T-cell (primary cell): ENCODE data around the gene TM4SF20. TPM values are rescaled to one million over a fixed set of nuclear protein-coding genes. Genes with fewer than 3 reads are reported as not detected.
"Not testable (repeated sequence)": the region's sequence is repeated elsewhere in the genome, so short reads cannot be mapped to it uniquely, and the experiment has no call there.

Experiments used
- ATAC-seq, 4 experiments: fragments of 200-7000 bp in 3 of 4; fragments of 150-1000 bp in 1 of 4; cut with Tn5 transposase; replicated peaks in 1 of 4; 1 replicate in 3 of 4; 2 replicates in 1 of 4; pipeline ENCODE4 v1.10.0; 2021; ENCODE audit warnings: moderate library complexity in 3 of 4, mild to moderate bottlenecking in 2 of 4, moderate number of reproducible peaks in 1 of 4
- CTCF ChIA-PET, 2 donors: fragments of 300-600 bp; sonication (Branson Sonifier 250); formaldehyde crosslinking; loops; one replicate each; lab custom pipeline; 2022; ENCODE audit warnings: antibody characterized with exemption in 2 of 2; lab: Charles Lee
- POLR2A ChIA-PET, 2 donors: fragments of 300-600 bp; sonication (Branson Sonifier 250); formaldehyde crosslinking; loops; one replicate each; lab custom pipeline; 2022; ENCODE audit warnings: antibody characterized with exemption in 2 of 2; lab: Charles Lee
- DNase-seq, 35 experiments: peaks; one replicate each; pipeline versions ENCODE4 v3.0.0 to v3.0.0-alpha.2; 2013 to 2023
- H3K27ac ChIP-seq: one replicate; pipeline ENCODE4 v1.5.1; 2013; ENCODE audit warnings: low read length
- H3K27me3 ChIP-seq, 2 experiments: replicated peaks in 1 of 2; 1 replicate in 1 of 2; 2 replicates in 1 of 2; pipeline versions ENCODE4 v1.6.1 to v1.7.0; 2013; ENCODE audit warnings: low read length in 1 of 2, mixed read lengths in 1 of 2; ENCODE audit not compliant: control insufficient read depth in 2 of 2, insufficient read depth in 2 of 2; ENCODE audit errors: extremely low read depth in 1 of 2
- H3K36me3 ChIP-seq, 2 donors: 1 replicate in 1 of 2; 2 replicates in 1 of 2; pipeline versions ENCODE4 v1.6.1 to v1.7.0; 2013; ENCODE audit warnings: low read length in 1 of 2; ENCODE audit not compliant: control insufficient read depth in 2 of 2, insufficient read depth in 1 of 2; ENCODE audit errors: extremely low read depth in 1 of 2
- H3K4me1 ChIP-seq, 2 experiments: 1 replicate in 1 of 2; 2 replicates in 1 of 2; pipeline versions ENCODE4 v1.6.1 to v1.7.0; 2013; ENCODE audit warnings: low read length in 2 of 2, mixed read lengths in 1 of 2; ENCODE audit not compliant: insufficient read depth in 2 of 2, control insufficient read depth in 1 of 2; ENCODE audit errors: extremely low read depth in 1 of 2
- H3K4me3 ChIP-seq, 2 donors: 1 replicate in 1 of 2; 2 replicates in 1 of 2; pipeline versions ENCODE4 v1.5.1 to v1.7.0; 2013; ENCODE audit warnings: mild to moderate bottlenecking in 2 of 2, low read length in 1 of 2, moderate library complexity in 1 of 2; ENCODE audit not compliant: control insufficient read depth in 1 of 2; ENCODE audit errors: extremely low read depth in 1 of 2
- H3K9me3 ChIP-seq: 2 replicates; pipeline ENCODE4 v1.7.0; 2013
- H3K27ac Mint-ChIP-seq, 2 donors: one replicate each; pipeline ENCODE4 v1.8.0; 2020 to 2021; ENCODE audit warnings: mild to moderate bottlenecking in 2 of 2, mixed read lengths in 2 of 2
- H3K27me3 Mint-ChIP-seq, 2 donors: one replicate each; pipeline ENCODE4 v1.8.0; 2021 to 2022; ENCODE audit warnings: mixed read lengths in 2 of 2
- H3K36me3 Mint-ChIP-seq: one replicate; pipeline ENCODE4 v1.8.0; 2021; ENCODE audit warnings: mixed read lengths
- H3K4me1 Mint-ChIP-seq, 3 donors: one replicate each; pipeline ENCODE4 v1.8.0; 2020 to 2022; ENCODE audit warnings: mixed read lengths in 3 of 3, mild to moderate bottlenecking in 1 of 3
- H3K4me3 Mint-ChIP-seq, 3 donors: one replicate each; pipeline ENCODE4 v1.8.0; 2020 to 2022; ENCODE audit warnings: mild to moderate bottlenecking in 3 of 3, mixed read lengths in 3 of 3, moderate library complexity in 3 of 3
- H3K9me3 Mint-ChIP-seq, 3 donors: one replicate each; pipeline ENCODE4 v1.8.0; 2020 to 2022; ENCODE audit warnings: mixed read lengths in 3 of 3
- WGBS: methylation state at CpG from one replicate; pipeline ENCODE4 v1.1.5; 2013; ENCODE audit warnings: missing lambda C conversion rate; ENCODE audit not compliant: insufficient coverage; 5-methylcytosine and 5-hydroxymethylcytosine counted together
- total RNA-seq, 35 experiments: library from RNA in 6 of 35; stranded (reverse) in 6 of 35; fragments of 120-200 nt in 1 of 35; gene quantifications; one replicate each; pipeline versions ENCODE4 v1.2.1 to v1.2.4 and lab custom pipeline; 2013 to 2026

The TM4SF20 gene
- total RNA-seq, 5 donors from 2014 or later (not counting 1 experiment from before 2014, with no cell fraction given) = not detected

DNA sequence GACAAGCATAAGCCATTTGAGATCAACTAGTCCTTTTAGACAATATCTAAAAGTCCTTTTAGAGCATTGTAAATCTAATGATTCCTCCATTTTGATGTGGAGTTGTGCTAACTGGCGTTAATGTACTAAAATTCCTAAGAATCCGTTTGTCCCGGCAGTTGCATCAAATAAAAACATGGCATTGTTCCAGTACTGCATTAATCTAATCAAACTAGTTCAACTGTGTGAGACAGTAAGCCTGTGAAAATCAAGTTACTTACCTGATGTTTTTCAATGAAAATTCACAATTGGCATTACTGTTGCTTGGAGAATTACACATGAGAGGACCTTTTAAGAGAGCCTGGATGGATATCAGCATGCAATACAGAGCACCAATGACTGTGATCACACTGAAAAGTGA, 13.3 kb downstream of the TM4SF20 start:
- peaks cover 3% of the 10 kb centered on the region for H3K36me3 Mint-ChIP-seq
- ChIA-PET CTCF (interaction anchor here in 1 of 2 donors (0.5 kb wide), 1 partner anchor 526 kb away, joined by 3 read pairs; no protein-coding TSS in a partner anchor), POLR2A (no interaction called here)
- no peak overlapping the region for H3K27ac Mint-ChIP-seq
- Histone ChIP-seq H3K4me3 (no peak overlapping the region), H3K9me3 (no peaks in the 10 kb centered on the region), H3K36me3 (peaks cover 0 to 1% of the 10 kb centered on the region in 2 donors), H3K27me3 (no peaks in the 10 kb centered on the region), H3K27ac (no peak overlapping the region), H3K4me1 (no peaks in the 10 kb centered on the region)
- WGBS = no CpG with 5 or more reads among the region's 3 CpGs
- no peaks in the 10 kb centered on the region for H3K9me3 Mint-ChIP-seq
- peaks cover 0 to 4% (median 0%) of the 10 kb centered on the region in 3 donors for H3K4me1 Mint-ChIP-seq
- no peak overlapping the region for H3K4me3 Mint-ChIP-seq
- ATAC-seq (no peak), DNase-seq (no peak)
- H3K27me3 Mint-ChIP-seq = no peaks in the 10 kb centered on the region

DNA sequence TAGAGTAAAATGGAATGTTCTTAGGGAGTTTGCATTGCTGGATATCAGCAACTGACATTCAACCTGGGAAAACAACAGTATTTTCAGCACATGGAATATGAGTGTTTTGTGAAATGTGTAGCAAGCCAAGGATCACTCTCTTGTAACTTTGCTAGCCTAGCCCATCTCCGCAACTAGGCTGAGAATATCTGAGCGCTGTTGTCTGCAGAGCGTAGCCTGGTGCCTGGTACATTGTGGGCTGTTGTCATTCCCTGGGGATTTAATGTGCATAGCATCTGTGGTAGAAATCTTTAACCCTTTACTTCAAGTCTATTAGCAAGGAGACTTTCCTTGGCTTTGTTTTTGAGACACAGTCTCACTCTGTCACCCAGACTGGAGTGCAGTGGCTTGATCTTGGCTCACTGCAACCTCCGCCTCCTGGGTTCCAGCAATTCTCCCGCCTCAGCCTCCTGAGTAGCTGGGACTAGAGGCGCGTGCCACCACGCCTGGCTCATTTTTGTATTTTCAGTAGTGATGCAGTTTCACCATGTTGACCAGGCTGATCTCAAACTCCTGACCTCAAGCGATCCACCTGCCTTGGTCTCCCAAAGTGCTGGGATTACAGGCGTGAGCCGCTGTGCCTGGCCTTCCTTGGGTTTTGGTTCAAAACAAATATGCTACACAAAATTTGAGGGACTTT, 14.4 kb downstream of the TM4SF20 start:
- H3K4me1 Mint-ChIP-seq, DNase-seq, H3K4me3 Mint-ChIP-seq, H3K27me3 Mint-ChIP-seq, H3K4me3 ChIP-seq, H3K9me3 Mint-ChIP-seq, H3K36me3 Mint-ChIP-seq, H3K4me1 ChIP-seq, ATAC-seq, H3K27me3 ChIP-seq, H3K27ac ChIP-seq, H3K27ac Mint-ChIP-seq, H3K9me3 ChIP-seq: not testable (repeated sequence)
- 78% methylated on average over 5 of the region's 11 CpGs for WGBS
- peaks cover 0 to 11% of the 10 kb centered on the region in 2 donors for H3K36me3 ChIP-seq
- ChIA-PET CTCF (interaction anchor here (0.6 kb wide), 2 partner anchors 17 to 83 kb away, joined by 3 read pairs; no protein-coding TSS in a partner anchor), POLR2A (interaction anchor here in 1 of 2 donors (0.6 kb wide), 1 partner anchor 535 kb away, joined by 8 read pairs; no protein-coding TSS in a partner anchor)

DNA sequence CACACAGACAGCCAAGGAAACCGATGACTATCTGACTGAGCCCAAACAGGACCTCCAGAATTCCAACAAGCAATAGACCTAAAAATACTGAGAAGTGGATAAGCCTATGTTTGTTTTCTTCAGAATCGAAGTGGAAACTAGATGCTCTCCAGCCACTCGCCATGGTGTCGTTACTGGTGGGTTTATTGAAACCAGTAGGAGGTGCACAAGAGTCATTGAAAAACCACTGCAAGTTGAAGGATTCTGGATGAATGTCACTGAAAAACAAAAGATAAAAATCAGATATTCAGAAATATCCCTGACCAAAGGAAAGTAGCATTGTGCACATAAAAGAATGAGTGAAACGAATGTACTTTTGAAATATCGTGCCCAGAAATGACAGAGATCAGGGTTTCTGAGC, 15.3 kb downstream of the TM4SF20 start:
- POLR2A ChIA-PET = no interaction called here
- Histone ChIP-seq H3K27me3 (no peaks in the 10 kb centered on the region), H3K9me3 (no peaks in the 10 kb centered on the region), H3K4me1 (no peaks in the 10 kb centered on the region), H3K27ac (no peak overlapping the region), H3K4me3 (no peak overlapping the region), H3K36me3 (peaks cover 0 to 18% of the 10 kb centered on the region in 2 donors)
- peaks cover 15% of the 10 kb centered on the region for H3K36me3 Mint-ChIP-seq
- DNase-seq = peak in 2 of 35 experiments; percentile 4 to 43
- H3K27me3 Mint-ChIP-seq = no peaks in the 10 kb centered on the region
- no peak for ATAC-seq
- no peak overlapping the region for H3K27ac Mint-ChIP-seq
- CTCF ChIA-PET = interaction anchor here in 1 of 2 donors (1.1 kb wide), 1 partner anchor 402 kb away, joined by 6 read pairs; no protein-coding TSS in a partner anchor
- H3K4me3 Mint-ChIP-seq = no peak overlapping the region
- WGBS = 100% methylated on average over 2 of the region's 6 CpGs
- H3K9me3 Mint-ChIP-seq = no peaks in the 10 kb centered on the region
- peaks cover 0 to 4% (median 0%) of the 10 kb centered on the region in 3 donors for H3K4me1 Mint-ChIP-seq

- Mint-ChIP-seq H3K36me3 (peaks cover 37% of the 10 kb centered on the region), H3K9me3 (no peaks in the 10 kb centered on the region), H3K4me3 (no peak overlapping the region), H3K4me1 (peaks cover 0 to 4% (median 0%) of the 10 kb centered on the region in 3 donors), H3K27ac (no peak overlapping the region), H3K27me3 (no peaks in the 10 kb centered on the region)
- Histone ChIP-seq H3K4me1 (no peaks in the 10 kb centered on the region), H3K4me3 (no peak overlapping the region), H3K27me3 (no peaks in the 10 kb centered on the region), H3K9me3 (no peaks in the 10 kb centered on the region), H3K36me3 (peaks cover 0 to 43% of the 10 kb centered on the region in 2 donors), H3K27ac (no peak overlapping the region)
- ChIA-PET POLR2A (no interaction called here), CTCF (no interaction called here)
- DNase-seq = no peak
- WGBS = 86% methylated on average over 3 of the region's 5 CpGs
- no peak for ATAC-seq
Observed at GRCh38 chr2:227360351-227360750, 18.8 kb downstream of the TM4SF20 start.

DNA sequence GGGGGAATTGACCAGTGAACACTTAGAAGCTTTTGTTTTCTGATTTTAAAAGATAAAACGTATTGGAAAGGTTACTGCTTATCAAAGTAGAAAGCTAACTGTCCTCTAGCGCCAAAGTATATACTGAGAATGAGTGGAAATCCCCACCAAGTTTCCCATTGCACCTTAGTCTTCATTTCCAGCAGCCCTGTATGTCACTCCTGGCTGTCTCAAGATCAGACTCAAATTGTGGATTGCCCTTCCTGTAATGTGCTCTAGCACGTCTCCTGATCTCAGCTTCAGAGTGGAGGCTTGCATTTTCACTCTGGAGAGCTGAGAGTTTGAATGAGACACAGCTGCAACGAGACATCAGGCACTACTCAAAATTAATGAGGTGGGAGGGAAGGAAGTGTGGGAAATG, 27.5 kb downstream of the TM4SF20 start:
- Histone ChIP-seq H3K27ac (no peak overlapping the region), H3K27me3 (no peaks in the 10 kb centered on the region), H3K4me3 (no peak overlapping the region), H3K4me1 (no peaks in the 10 kb centered on the region), H3K36me3 (peaks cover 0 to 24% of the 10 kb centered on the region in 2 donors), H3K9me3 (no peaks in the 10 kb centered on the region)
- ChIA-PET POLR2A (no interaction called here), CTCF (no interaction called here)
- H3K4me1 Mint-ChIP-seq = no peaks in the 10 kb centered on the region
- H3K4me3 Mint-ChIP-seq = no peak overlapping the region
- H3K27me3 Mint-ChIP-seq = no peaks in the 10 kb centered on the region
- H3K27ac Mint-ChIP-seq = peak overlapping the region in 1 of 2 donors; percentile 59
- H3K36me3 Mint-ChIP-seq = peaks cover 40% of the 10 kb centered on the region
- ATAC-seq (no peak), DNase-seq (no peak)
- H3K9me3 Mint-ChIP-seq = no peaks in the 10 kb centered on the region
- WGBS = 46% methylated on average over 4 of the region's 4 CpGs

- Mint-ChIP-seq H3K4me1 (no peaks in the 10 kb centered on the region), H3K27me3 (no peaks in the 10 kb centered on the region), H3K9me3 (no peaks in the 10 kb centered on the region), H3K36me3 (peaks cover 37% of the 10 kb centered on the region), H3K27ac (no peak overlapping the region), H3K4me3 (no peak overlapping the region)
- WGBS = no CpG with 5 or more reads among the region's 7 CpGs
- CTCF ChIA-PET = interaction anchor here (0.5 to 0.9 kb wide), 4 partner anchors 18 to 608 kb away, joined by 3 to 9 read pairs (median 3); no protein-coding TSS in a partner anchor
- POLR2A ChIA-PET = no interaction called here
- ATAC-seq = no peak
- no peak for DNase-seq
- H3K27ac ChIP-seq = no peak overlapping the region
- no peaks in the 10 kb centered on the region for H3K4me1 ChIP-seq
- H3K4me3 ChIP-seq = no peak overlapping the region
- H3K36me3 ChIP-seq = peaks cover 0 to 9% of the 10 kb centered on the region in 2 donors
- no peaks in the 10 kb centered on the region for H3K27me3 ChIP-seq
- H3K9me3 ChIP-seq = no peaks in the 10 kb centered on the region
Observed at GRCh38 chr2:227349989-227350612, 29.0 kb downstream of the TM4SF20 start.
